Measurements from ENCODE around the gene MGA.
A peak's percentile ranks its signal among the peaks of the same experiment; 100 is the strongest.

The MGA gene

GRCh38 chr15:41659190-41659589 lies 1.0 kb upstream of the MGA start:
- DNase-seq: no peak

- no peak for DNase-seq
Observed at GRCh38 chr15:41659855-41660234, 360 bp upstream of the MGA start.

GRCh38 chr15:41661078-41661517 lies 893 bp downstream of the MGA start:
- no peak for DNase-seq

- peak; percentile 48 for DNase-seq
Observed at GRCh38 chr15:41661518-41662225, 1.5 kb downstream of the MGA start.

- DNase-seq: no peak
Observed at GRCh38 chr15:41666353-41666920, 6.2 kb downstream of the MGA start.

GRCh38 chr15:41669701-41670100 lies 9.5 kb downstream of the MGA start:
- DNase-seq: no peak

GRCh38 chr15:41671656-41672648 lies 11.7 kb downstream of the MGA start:
- DNase-seq: no peak

GRCh38 chr15:41675337-41675736 lies 15.1 kb downstream of the MGA start:
- DNase-seq: no peak

GRCh38 chr15:41678742-41679141 lies 18.5 kb downstream of the MGA start:
- no peak for DNase-seq

- DNase-seq: no peak
Observed at GRCh38 chr15:41683955-41684354, 23.8 kb downstream of the MGA start.

GRCh38 chr15:41688671-41689070 lies 28.5 kb downstream of the MGA start:
- DNase-seq: no peak

- DNase-seq: no peak
Observed at GRCh38 chr15:41689083-41689482, 28.9 kb downstream of the MGA start.

GRCh38 chr15:41689834-41690233 lies 29.6 kb downstream of the MGA start:
- DNase-seq: no peak

GRCh38 chr15:41690636-41691035 lies 30.4 kb downstream of the MGA start:
- no peak for DNase-seq

GRCh38 chr15:41691471-41691870 lies 31.3 kb downstream of the MGA start:
- DNase-seq: no peak

GRCh38 chr15:41692049-41692448 lies 31.8 kb downstream of the MGA start:
- DNase-seq: no peak

- no peak for DNase-seq
Observed at GRCh38 chr15:41693757-41694156, 33.6 kb downstream of the MGA start.

- DNase-seq: no peak
Observed at GRCh38 chr15:41695750-41696436, 35.7 kb downstream of the MGA start.

GRCh38 chr15:41698779-41699178 lies 38.6 kb downstream of the MGA start:
- no peak for DNase-seq

- DNase-seq: no peak
Observed at GRCh38 chr15:41703120-41703519, 42.9 kb downstream of the MGA start.

- DNase-seq: no peak
Observed at GRCh38 chr15:41713047-41713446, 52.8 kb downstream of the MGA start.

GRCh38 chr15:41714291-41714690 lies 54.1 kb downstream of the MGA start:
- DNase-seq: no peak

- DNase-seq: no peak
Observed at GRCh38 chr15:41716864-41717263, 56.7 kb downstream of the MGA start.
